Choroid plexus epithelial cell (primary cell): ENCODE results near the gene ANKIB1.
"Not testable (repeated sequence)": the region's sequence is repeated elsewhere in the genome, so short reads cannot be mapped to it uniquely, and the experiment has no call there.

Experiments used
- DNase-seq: peaks from one replicate; pipeline ENCODE4 v3.0.0-alpha.2; 2010; ENCODE audit warnings: low read depth
- H3K4me3 ChIP-seq: 2 replicates; pipeline ENCODE4 v1.5.1; 2011; ENCODE audit warnings: low read depth, mild to moderate bottlenecking, control low read depth, low read length, moderate library complexity
- CTCF ChIP-seq: conservative IDR thresholded peaks from 2 replicates; pipeline ENCODE4 v1.5.1; 2011; ENCODE audit warnings: low read depth, mild to moderate bottlenecking, control low read depth, inconsistent platforms, low read length, moderate library complexity

The ANKIB1 gene

GRCh38 chr7:92251181-92251580 is 5.4 kb downstream of the ANKIB1 start:
- no peak overlapping the region for H3K4me3 ChIP-seq
- no peak for TF ChIP-seq CTCF
- no peak for DNase-seq

GRCh38 chr7:92253251-92253650 is 7.5 kb downstream of the ANKIB1 start:
- no peak for DNase-seq
- H3K4me3 ChIP-seq, result no peak overlapping the region
- TF ChIP-seq CTCF, result no peak

GRCh38 chr7:92254800-92255199 is 9.0 kb downstream of the ANKIB1 start:
- not testable (repeated sequence) for H3K4me3 ChIP-seq
- DNase-seq, result peak; percentile 58

- peak overlapping the region; percentile 9 for H3K4me3 ChIP-seq
- peak; percentile 86 for DNase-seq
- TF ChIP-seq CTCF, result no peak
Observed at GRCh38 chr7:92255308-92255707, 9.5 kb downstream of the ANKIB1 start.

- no peak for DNase-seq
- H3K4me3 ChIP-seq, result no peak overlapping the region
- TF ChIP-seq CTCF, result no peak
Observed at GRCh38 chr7:92259062-92259461, 13.3 kb downstream of the ANKIB1 start.

GRCh38 chr7:92259610-92260247 is 14.0 kb downstream of the ANKIB1 start:
- DNase-seq, result no peak
- TF ChIP-seq CTCF, result no peak
- no peak overlapping the region for H3K4me3 ChIP-seq

GRCh38 chr7:92260248-92260781 is 14.5 kb downstream of the ANKIB1 start:
- H3K4me3 ChIP-seq, result no peak overlapping the region
- DNase-seq, result no peak
- no peak for TF ChIP-seq CTCF
